GM12878 (cell line): Measurements from ENCODE around the gene HNRNPA0. TPM values are rescaled to one million over a fixed set of nuclear protein-coding genes. Genes with fewer than 3 reads are reported as not detected.

ENCODE experiments used
- IRF3 ChIP-seq: fragments of 450-650 bp; IDR thresholded peaks from 2 replicates; pipeline ENCODE4 v1.6.1; 2014; ENCODE audit warnings: mild to moderate bottlenecking
- IRF5 ChIP-seq: fragments of 450-650 bp; IDR thresholded peaks from 2 replicates; pipeline ENCODE4 v1.6.1; 2017; ENCODE audit warnings: borderline replicate concordance
- NR2C2 ChIP-seq: IDR thresholded peaks from 2 replicates; pipeline ENCODE4 v1.6.1; 2011; ENCODE audit warnings: borderline replicate concordance, low read depth; ENCODE audit not compliant: control insufficient read depth, insufficient read length
- PML ChIP-seq: IDR thresholded peaks from 2 replicates; pipeline ENCODE4 v1.6.1; 2012; ENCODE audit warnings: low read length, inconsistent platforms
- SKIL ChIP-seq: fragments of 450-650 bp; IDR thresholded peaks from 2 replicates; pipeline ENCODE4 v1.6.1; 2017; ENCODE audit warnings: mild to moderate bottlenecking, low read depth, inconsistent platforms; ENCODE audit not compliant: poor library complexity, severe bottlenecking
- SMAD5 ChIP-seq: IDR thresholded peaks from 2 replicates; pipeline ENCODE4 v1.6.1; 2016; ENCODE audit warnings: antibody characterized with exemption, low read depth
- SREBF1 ChIP-seq: IDR thresholded peaks from 2 replicates; pipeline ENCODE4 v1.6.1; 2012; ENCODE audit warnings: mild to moderate bottlenecking, low read length
- STAT3 ChIP-seq: IDR thresholded peaks from 2 replicates; pipeline ENCODE4 v1.6.1; 2011; ENCODE audit warnings: low read depth, low read length, improper control_type of control experiment
- ZBTB4 ChIP-seq: fragments of 450-650 bp; formaldehyde crosslinking; IDR thresholded peaks from 2 replicates; pipeline ENCODE4 v1.4.0; 2022; ENCODE audit warnings: mild to moderate bottlenecking, moderate library complexity
- ZNF592 ChIP-seq: fragments of 450-650 bp; IDR thresholded peaks from 2 replicates; pipeline ENCODE4 v1.6.1; 2017; ENCODE audit warnings: mild to moderate bottlenecking, moderate library complexity
- ZNF687 ChIP-seq: fragments of 450-650 bp; IDR thresholded peaks from 2 replicates; pipeline ENCODE4 v1.6.1; 2017; ENCODE audit warnings: mild to moderate bottlenecking, moderate library complexity
- polyA plus RNA-seq, 11 experiments: library from polyadenylated mRNA; depleted of rRNA in 4 of 11; unstranded in 6 of 11; stranded (reverse) in 5 of 11; fragments of >200 nt; fragmentation: Nextera tagmentation in 4 of 11; fragmentation: Illumina TruSeq in 1 of 11; extraction: Ambion mirVana in 4 of 11; extraction: Trizol in 1 of 11; gene quantifications; 1 replicate in 1 of 11; 2 replicates in 10 of 11; pipeline versions ENCODE4 v1.2.1 to v1.2.3, GENCODE V29; 2011 to 2016; ENCODE audit warnings: inconsistent platforms in 2 of 11, missing spikeins in 2 of 11, low read depth in 1 of 11
- total RNA-seq, 4 experiments: library from RNA; depleted of rRNA in 3 of 4; stranded (reverse); fragments of >200 nt in 3 of 4; fragmentation: Illumina TruSeq in 1 of 4; extraction: Trizol in 1 of 4; gene quantifications; 2 replicates each; pipeline versions ENCODE4 v1.2.1 to v1.2.3, GENCODE V29; 2013 to 2021

HNRNPA0 gene
- total and polyA plus RNA-seq, 10 of the 15 experiments (the other 5 are each of a cell fraction or from before 2014, with no cell fraction given), result 6.3 to 45.0 (median 12.5) TPM

- TF ChIP-seq ZNF592 (no peak), NR2C2 (no peak), IRF5 (0 out of 2 replicates have a peak, but pooled peaks have one; percentile 3), PML (peak; percentile 61; the same call in 1 of the 2 replicates), SREBF1 (peak; percentile 22; the same call in 1 of the 2 replicates), IRF3 (peak; percentile 36), STAT3 (0 out of 2 replicates have a peak, but pooled peaks have one; percentile 38), ZBTB4 (CRISPR knock-in tag) (no peak), ZNF687 (peak; percentile 25; the same call in 1 of the 2 replicates), SKIL (no peak), SMAD5 (peak; percentile 90)
Measured at GRCh38 chr5:137754188-137754960, at the start of gene HNRNPA0 (continued).
